Astrocyte (in vitro differentiated cells and primary cell): ENCODE data around the gene ZBTB22.

Experiments used
- CTCF ChIP-seq: IDR thresholded peaks from 2 replicates; pipeline ENCODE4 v1.5.1; 2011; ENCODE audit warnings: low read depth, mild to moderate bottlenecking, inconsistent platforms, low read length, moderate library complexity; ENCODE audit not compliant: insufficient read depth
- EZH2 ChIP-seq: IDR thresholded peaks from 2 replicates; pipeline ENCODE4 v1.6.1; 2012; ENCODE audit warnings: mild to moderate bottlenecking, low read length, inconsistent platforms; ENCODE audit not compliant: insufficient read depth

DNA sequence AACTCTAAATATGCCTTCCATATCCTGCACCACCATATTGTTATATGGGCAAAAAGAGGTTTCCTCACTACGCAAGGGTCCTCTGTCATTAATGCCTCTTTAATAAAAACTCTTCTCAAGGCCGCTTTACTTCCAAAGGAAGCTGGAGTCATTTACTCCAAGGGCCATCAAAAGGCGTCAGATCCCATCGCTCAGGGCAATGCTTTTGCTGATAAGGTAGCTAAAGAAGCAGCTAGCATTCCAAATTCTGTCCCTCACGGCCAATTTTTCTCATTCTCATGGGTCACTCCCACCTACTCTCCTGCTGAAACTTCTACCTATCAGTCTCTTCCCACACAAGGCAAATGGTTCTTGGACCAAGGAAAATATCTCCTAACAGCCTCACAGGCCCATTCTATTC lies 30.3 kb upstream of the ZBTB22 start:
- TF ChIP-seq CTCF: no peak
- no peak for TF ChIP-seq EZH2
